CD4-positive, alpha-beta T cell treated with Interleukin-6 at 100 ng/mL for 8 hours (primary cell): ENCODE data around the gene ZC3H18.
"Not testable (repeated sequence)": the region's sequence is repeated elsewhere in the genome, so short reads cannot be mapped to it uniquely, and the experiment has no call there.

Source experiments
- DNase-seq: peaks from one replicate; pipeline ENCODE4 v3.0.0-alpha.2; 2020; ENCODE audit warnings: mixed read lengths, low spot score

The ZC3H18 gene

GRCh38 chr16:88608076-88608475 lies 37.9 kb downstream of the ZC3H18 start:
- DNase-seq, result no peak

GRCh38 chr16:88609426-88609825 lies 39.2 kb downstream of the ZC3H18 start:
- DNase-seq, result not testable (repeated sequence)

- no peak for DNase-seq
Observed at GRCh38 chr16:88610080-88610479, 39.9 kb downstream of the ZC3H18 start.

GRCh38 chr16:88610909-88611812 lies 41.0 kb downstream of the ZC3H18 start:
- DNase-seq, result no peak

- DNase-seq, result no peak
Observed at GRCh38 chr16:88613293-88613692, 43.1 kb downstream of the ZC3H18 start.

- DNase-seq, result no peak
Observed at GRCh38 chr16:88613911-88614817, 44.0 kb downstream of the ZC3H18 start.

GRCh38 chr16:88614818-88615580 lies 44.8 kb downstream of the ZC3H18 start:
- no peak for DNase-seq

GRCh38 chr16:88616320-88616719 lies 46.1 kb downstream of the ZC3H18 start:
- DNase-seq, result no peak

GRCh38 chr16:88616736-88617135 lies 46.5 kb downstream of the ZC3H18 start:
- no peak for DNase-seq

- DNase-seq, result no peak
Observed at GRCh38 chr16:88617268-88618031, 47.2 kb downstream of the ZC3H18 start.

- DNase-seq, result no peak
Observed at GRCh38 chr16:88618182-88618955, 48.2 kb downstream of the ZC3H18 start.

- no peak for DNase-seq
Observed at GRCh38 chr16:88618956-88619667, 48.9 kb downstream of the ZC3H18 start.

GRCh38 chr16:88619859-88620815 lies 49.9 kb downstream of the ZC3H18 start:
- DNase-seq, result peak; percentile 75

- DNase-seq, result no peak
Observed at GRCh38 chr16:88622125-88622524, 51.9 kb downstream of the ZC3H18 start.

- no peak for DNase-seq
Observed at GRCh38 chr16:88622866-88623265, 52.7 kb downstream of the ZC3H18 start.

GRCh38 chr16:88623858-88624257 lies 53.7 kb downstream of the ZC3H18 start:
- DNase-seq, result no peak

GRCh38 chr16:88624481-88624880 lies 54.3 kb downstream of the ZC3H18 start:
- DNase-seq, result no peak

GRCh38 chr16:88624977-88625576 lies 54.9 kb downstream of the ZC3H18 start:
- DNase-seq, result no peak
